NT2/D1 (cell line): ENCODE results near the gene PPM1H.

Experiments used
- DNase-seq: peaks from one replicate; pipeline ENCODE4 v3.0.0-alpha.2; 2011; ENCODE audit warnings: low read depth, low spot score
- H3K27me3 ChIP-seq: 2 replicates; pipeline ENCODE4 v1.6.0; 2011; ENCODE audit warnings: mild to moderate bottlenecking; ENCODE audit not compliant: insufficient read length, insufficient read depth
- H3K36me3 ChIP-seq: 2 replicates; pipeline ENCODE4 v1.6.1; 2011; ENCODE audit warnings: mild to moderate bottlenecking, low read length, mixed read lengths; ENCODE audit not compliant: insufficient read depth, insufficient read length
- H3K4me1 ChIP-seq: 2 replicates; pipeline ENCODE4 v1.5.1; 2011; ENCODE audit not compliant: insufficient read depth, insufficient read length
- H3K4me3 ChIP-seq: 2 replicates; pipeline ENCODE4 v1.5.1; 2011; ENCODE audit warnings: low read depth; ENCODE audit not compliant: insufficient read length
- H3K9ac ChIP-seq: 2 replicates; pipeline ENCODE4 v1.6.0; 2011; ENCODE audit warnings: low read depth; ENCODE audit not compliant: insufficient read length
- H3K9me3 ChIP-seq: 2 replicates; pipeline ENCODE4 v1.5.1; 2011; ENCODE audit warnings: mild to moderate bottlenecking, low read length; ENCODE audit not compliant: insufficient read depth
- SUZ12 ChIP-seq: IDR thresholded peaks from 2 replicates; pipeline ENCODE4 v1.6.1; 2011; ENCODE audit not compliant: insufficient read length, insufficient read depth; ENCODE audit errors: extremely low read depth
- YY1 ChIP-seq: IDR thresholded peaks from 2 replicates; pipeline ENCODE4 v1.6.1; 2011; ENCODE audit not compliant: insufficient read length, insufficient read depth
- ZNF274 ChIP-seq: IDR thresholded peaks from 2 replicates; pipeline ENCODE4 v1.6.1; 2011; ENCODE audit warnings: mild to moderate bottlenecking, low read depth, low read length

The PPM1H gene

DNA sequence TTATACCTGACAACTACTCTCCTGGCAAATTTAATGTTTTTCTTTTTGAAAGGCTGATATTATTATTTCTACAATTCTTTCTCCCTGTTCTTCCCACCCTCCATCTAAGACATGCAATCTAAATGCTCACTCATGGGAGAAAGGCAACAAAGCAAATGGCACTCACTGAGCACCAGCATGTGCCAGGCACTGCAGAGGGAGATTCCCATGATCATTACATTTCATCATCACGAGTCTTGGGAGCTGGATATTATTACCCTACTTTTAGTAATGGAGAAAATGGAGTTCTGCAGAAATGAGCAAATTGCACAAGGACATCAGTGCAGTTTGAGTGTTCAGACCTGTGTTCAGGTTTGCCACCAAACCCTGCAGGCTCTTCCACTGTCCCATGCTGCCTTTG lies 27.9 kb downstream of the PPM1H start:
- Histone ChIP-seq H3K27me3 (no peaks in the 10 kb centered on the region), H3K9ac (no peak overlapping the region), H3K9me3 (no peaks in the 10 kb centered on the region), H3K4me1 (no peaks in the 10 kb centered on the region), H3K36me3 (no peaks in the 10 kb centered on the region), H3K4me3 (no peak overlapping the region)
- no peak for DNase-seq
- TF ChIP-seq SUZ12 (no peak), YY1 (no peak)

DNA sequence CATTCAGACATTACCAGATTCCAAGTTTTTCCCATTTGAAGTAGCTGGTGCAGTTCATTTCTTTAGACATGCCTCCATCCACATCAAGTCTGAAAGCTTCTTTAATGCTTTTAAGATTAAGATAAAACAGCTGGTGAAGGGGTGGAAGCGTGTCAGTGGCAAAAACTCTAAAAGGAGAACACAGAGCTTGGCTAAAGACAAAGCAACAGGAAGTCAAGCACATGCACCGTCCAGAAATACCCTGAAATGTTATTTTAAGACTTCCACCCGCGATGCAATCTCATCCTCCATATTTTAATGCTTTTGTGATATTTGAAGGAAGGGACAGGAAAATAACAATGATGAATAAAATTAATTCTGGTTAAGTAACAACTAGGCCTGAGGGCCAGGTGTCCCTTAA lies 31.8 kb downstream of the PPM1H start:
- H3K9me3 ChIP-seq = no peaks in the 10 kb centered on the region
- H3K36me3 ChIP-seq = no peaks in the 10 kb centered on the region
- no peak for DNase-seq
- peaks cover 2% of the 10 kb centered on the region for H3K4me1 ChIP-seq
- H3K27me3 ChIP-seq = no peaks in the 10 kb centered on the region
- H3K4me3 ChIP-seq = no peak overlapping the region
- TF ChIP-seq ZNF274 (no peak), YY1 (no peak), SUZ12 (no peak)
- H3K9ac ChIP-seq = no peak overlapping the region

DNA sequence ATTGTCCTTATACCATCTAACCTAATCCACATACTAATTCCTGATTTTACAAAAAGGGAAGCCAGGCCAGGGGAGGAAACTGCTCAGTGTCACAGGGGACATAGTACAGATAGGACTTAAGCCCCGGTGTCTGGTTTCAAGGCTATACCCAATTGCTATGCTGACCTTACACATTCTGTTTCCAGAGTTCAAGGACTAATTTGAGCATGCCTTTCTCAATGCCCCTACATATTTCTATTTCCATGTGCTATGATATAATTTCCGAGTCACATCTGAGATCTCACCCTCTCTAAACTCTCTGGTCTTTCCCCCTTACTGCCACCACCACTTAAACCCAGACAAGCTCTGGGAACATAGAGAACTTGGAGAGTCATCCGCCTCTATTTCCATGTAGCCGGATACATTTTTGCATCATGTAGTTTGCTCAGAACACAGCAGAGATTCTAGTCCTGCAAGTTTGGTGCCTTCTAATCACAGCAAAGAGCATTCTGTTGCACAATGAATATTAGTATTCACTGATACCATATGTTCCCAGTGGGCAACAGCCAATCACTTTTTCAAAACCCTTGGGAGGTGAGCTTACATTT lies 34.2 kb downstream of the PPM1H start:
- Histone ChIP-seq H3K27me3 (no peaks in the 10 kb centered on the region), H3K4me1 (peaks cover 2% of the 10 kb centered on the region), H3K4me3 (no peak overlapping the region), H3K36me3 (no peaks in the 10 kb centered on the region), H3K9me3 (no peaks in the 10 kb centered on the region), H3K9ac (no peak overlapping the region)
- TF ChIP-seq ZNF274 (no peak), SUZ12 (no peak), YY1 (no peak)
- DNase-seq = no peak

DNA sequence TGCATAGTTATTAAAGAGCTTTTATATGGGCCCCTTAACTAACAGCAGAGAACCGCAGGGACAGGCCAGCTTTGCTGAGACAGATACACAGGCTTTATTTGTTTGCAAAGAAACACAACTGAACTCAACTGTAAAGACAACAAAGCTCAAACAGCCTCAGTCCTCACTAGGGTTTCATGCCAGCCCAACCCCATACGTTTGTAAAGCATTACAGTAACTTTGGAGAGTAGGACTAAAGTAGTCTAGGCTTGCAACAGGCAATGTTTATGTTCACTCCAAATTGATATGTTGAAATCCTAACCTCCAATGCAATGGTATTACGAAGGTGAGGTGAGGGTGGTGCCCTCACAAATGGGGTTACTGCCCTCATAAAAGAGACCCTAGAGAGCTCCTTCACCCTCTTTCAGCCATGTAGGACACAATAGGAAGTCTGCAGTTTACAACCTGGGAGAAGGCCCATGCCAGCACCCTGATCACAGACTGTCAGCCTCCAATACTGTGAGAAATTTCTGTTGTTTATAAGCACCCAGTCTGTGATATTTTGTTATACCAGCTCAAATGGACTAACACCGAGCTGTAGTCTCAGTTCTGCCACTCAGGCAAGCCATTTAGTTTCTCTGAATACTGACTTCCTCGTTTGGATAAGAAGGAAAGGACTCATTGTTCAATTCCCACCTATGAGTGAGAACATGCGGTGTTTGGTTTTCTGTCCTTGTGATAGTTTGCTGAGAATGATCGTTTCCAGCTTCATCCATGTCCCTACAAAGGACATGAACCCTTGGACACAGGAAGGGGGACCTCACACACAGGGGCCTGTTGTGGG lies 35.2 kb downstream of the PPM1H start:
- H3K9me3 ChIP-seq = no peaks in the 10 kb centered on the region
- peaks cover 2% of the 10 kb centered on the region for H3K4me1 ChIP-seq
- DNase-seq = no peak
- no peak overlapping the region for H3K4me3 ChIP-seq
- no peak for TF ChIP-seq ZNF274
- no peak for TF ChIP-seq SUZ12
- TF ChIP-seq YY1 = no peak
- H3K9ac ChIP-seq = no peak overlapping the region
- H3K36me3 ChIP-seq = no peaks in the 10 kb centered on the region
- H3K27me3 ChIP-seq = no peaks in the 10 kb centered on the region

DNA sequence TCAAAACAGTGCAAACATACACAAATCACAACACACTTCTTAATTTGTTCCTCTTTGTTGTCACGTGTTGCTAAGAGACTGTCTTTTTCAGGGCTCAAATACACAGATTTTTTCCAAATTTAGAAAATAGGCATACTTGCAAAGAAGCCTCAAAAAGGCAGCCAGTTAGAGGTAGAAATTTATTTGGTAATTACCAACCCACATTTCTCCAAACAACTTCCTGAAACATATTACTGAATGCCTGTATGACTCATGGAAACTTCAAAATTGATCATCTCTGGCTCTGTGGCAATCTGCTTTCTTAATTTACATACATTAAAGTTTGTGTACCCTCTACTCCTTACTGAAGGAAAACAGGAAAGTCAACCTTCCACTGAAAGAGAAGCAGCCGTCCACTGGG lies 36.4 kb downstream of the PPM1H start:
- Histone ChIP-seq H3K36me3 (no peaks in the 10 kb centered on the region), H3K4me1 (peaks cover 2% of the 10 kb centered on the region), H3K4me3 (no peak overlapping the region), H3K9ac (no peak overlapping the region), H3K9me3 (no peaks in the 10 kb centered on the region), H3K27me3 (no peaks in the 10 kb centered on the region)
- no peak for TF ChIP-seq SUZ12
- TF ChIP-seq ZNF274 = no peak
- TF ChIP-seq YY1 = no peak
- no peak for DNase-seq

DNA sequence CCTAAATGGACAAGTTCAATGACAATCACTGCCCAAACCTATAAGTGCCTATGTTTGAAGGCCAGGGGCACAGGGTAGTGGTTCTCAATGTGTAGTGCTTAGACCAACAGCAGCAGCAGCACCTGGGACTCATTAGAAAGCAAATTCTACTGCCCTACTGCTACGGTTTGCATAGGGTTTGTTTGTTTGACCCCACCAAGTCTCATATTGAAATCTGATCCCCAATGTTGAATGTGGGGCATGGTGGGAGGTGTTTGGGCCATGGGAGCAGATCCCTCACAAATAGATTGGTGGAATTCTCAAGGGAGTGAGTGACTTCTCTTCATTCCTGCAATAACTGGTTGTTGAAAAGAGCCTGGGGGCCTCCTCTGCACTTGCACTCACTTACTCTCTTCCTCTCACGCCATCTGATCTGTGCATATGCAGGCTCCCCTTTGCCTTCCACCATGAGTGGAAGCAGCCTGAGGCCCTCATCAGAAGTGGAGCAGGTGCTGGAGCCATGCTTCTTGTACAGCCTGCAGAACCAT lies 39.5 kb downstream of the PPM1H start:
- Histone ChIP-seq H3K4me1 (no peaks in the 10 kb centered on the region), H3K36me3 (no peaks in the 10 kb centered on the region), H3K9me3 (no peaks in the 10 kb centered on the region), H3K27me3 (no peaks in the 10 kb centered on the region), H3K9ac (no peak overlapping the region), H3K4me3 (no peak overlapping the region)
- no peak for TF ChIP-seq SUZ12
- TF ChIP-seq YY1 = no peak
- TF ChIP-seq ZNF274 = no peak
- no peak for DNase-seq

DNA sequence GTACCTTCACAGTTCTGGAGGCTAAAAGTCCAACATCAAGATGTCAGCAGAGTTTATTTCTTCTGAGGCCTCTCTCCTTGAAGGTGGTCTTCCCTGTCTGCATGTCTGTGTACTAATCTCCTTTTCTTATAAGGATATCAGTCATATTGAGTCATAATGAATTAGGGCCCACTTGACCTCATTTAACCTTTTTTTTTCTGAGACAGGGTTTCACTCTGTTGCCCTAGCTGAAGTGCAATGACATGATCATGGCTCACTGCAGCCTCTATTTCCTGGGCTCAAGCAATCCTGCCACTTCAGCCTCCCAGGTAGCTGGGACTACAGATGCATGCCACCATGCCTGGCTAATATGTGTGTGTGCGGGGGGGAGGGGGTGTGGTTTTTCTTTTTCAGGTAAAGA lies 41.7 kb downstream of the PPM1H start:
- H3K9ac ChIP-seq = no peak overlapping the region
- no peak for DNase-seq
- H3K4me3 ChIP-seq = no peak overlapping the region
- H3K9me3 ChIP-seq = no peaks in the 10 kb centered on the region
- H3K36me3 ChIP-seq = no peaks in the 10 kb centered on the region
- H3K4me1 ChIP-seq = no peaks in the 10 kb centered on the region
- no peak for TF ChIP-seq YY1
- TF ChIP-seq ZNF274 = no peak
- H3K27me3 ChIP-seq = no peaks in the 10 kb centered on the region
